ENCODE results near the gene GIMAP5.

The GIMAP5 gene

GRCh38 chr7:150723467-150723866 is 13.8 kb upstream of the GIMAP5 start:
- no peak for TF ChIP-seq CTCF (conservative IDR thresholded peaks at IDR 0.05; ENCODE audit: low read depth, low read length)
- H3K4me3 ChIP-seq (ENCODE audit: low read length), result no peak overlapping the region
- no peak for DNase-seq (ENCODE audit: low read depth)

GRCh38 chr7:150727381-150727780 is 9.8 kb upstream of the GIMAP5 start:
- no peak for TF ChIP-seq CTCF (conservative IDR thresholded peaks at IDR 0.05; ENCODE audit: low read depth, low read length)
- no peak for DNase-seq (ENCODE audit: low read depth)
- no peak overlapping the region for H3K4me3 ChIP-seq (ENCODE audit: low read length)

- no peak for TF ChIP-seq CTCF (conservative IDR thresholded peaks at IDR 0.05; ENCODE audit: low read depth, low read length)
- DNase-seq (ENCODE audit: low read depth), result no peak
- H3K4me3 ChIP-seq (ENCODE audit: low read length), result no peak overlapping the region
These were observed 9.2 kb upstream of the GIMAP5 start for GRCh38 chr7:150728011-150728410.

GRCh38 chr7:150728609-150729008 is 8.6 kb upstream of the GIMAP5 start:
- no peak for DNase-seq (ENCODE audit: low read depth)
- no peak for TF ChIP-seq CTCF (conservative IDR thresholded peaks at IDR 0.05; ENCODE audit: low read depth, low read length)
- no peak overlapping the region for H3K4me3 ChIP-seq (ENCODE audit: low read length)

GRCh38 chr7:150731916-150732315 is 5.3 kb upstream of the GIMAP5 start:
- TF ChIP-seq CTCF (conservative IDR thresholded peaks at IDR 0.05; ENCODE audit: low read depth, low read length), result no peak
- no peak for DNase-seq (ENCODE audit: low read depth)
- no peak overlapping the region for H3K4me3 ChIP-seq (ENCODE audit: low read length)

- no peak for DNase-seq (ENCODE audit: low read depth)
- TF ChIP-seq CTCF (conservative IDR thresholded peaks at IDR 0.05; ENCODE audit: low read depth, low read length), result no peak
- no peak overlapping the region for H3K4me3 ChIP-seq (ENCODE audit: low read length)
These were observed 4.3 kb upstream of the GIMAP5 start for GRCh38 chr7:150732786-150733481.

GRCh38 chr7:150733482-150734095 is 3.6 kb upstream of the GIMAP5 start:
- DNase-seq (ENCODE audit: low read depth), result no peak
- no peak for TF ChIP-seq CTCF (conservative IDR thresholded peaks at IDR 0.05; ENCODE audit: low read depth, low read length)
- no peak overlapping the region for H3K4me3 ChIP-seq (ENCODE audit: low read length)
